Mesothelial cell of epicardium (in vitro differentiated cells): ENCODE measurements around the gene KCTD19. TPM values are rescaled to one million over a fixed set of nuclear protein-coding genes. Genes with fewer than 3 reads are reported as not detected.

Experiments used
- DNase-seq, 2 experiments: peaks; one replicate each; pipeline ENCODE4 v3.0.0; 2021; ENCODE audit warnings: low spot score in 2 of 2; ENCODE audit not compliant: unreplicated experiment in 2 of 2
- H3K27ac Mint-ChIP-seq: 2 replicates; pipeline ENCODE4 v1.8.0; 2021; ENCODE audit warnings: mixed read lengths
- H3K27me3 Mint-ChIP-seq: 2 replicates; pipeline ENCODE4 v1.8.0; 2021; ENCODE audit warnings: low read depth, mixed read lengths
- H3K36me3 Mint-ChIP-seq: 2 replicates; pipeline ENCODE4 v1.8.0; 2021; ENCODE audit warnings: mixed read lengths
- H3K4me1 Mint-ChIP-seq: 2 replicates; pipeline ENCODE4 v1.8.0; 2021; ENCODE audit warnings: mixed read lengths
- H3K4me3 Mint-ChIP-seq: 2 replicates; pipeline ENCODE4 v1.8.0; 2021; ENCODE audit warnings: mild to moderate bottlenecking, moderate library complexity, mixed read lengths
- H3K9me3 Mint-ChIP-seq: 2 replicates; pipeline ENCODE4 v1.8.0; 2021; ENCODE audit warnings: mixed read lengths
- CTCF ChIP-seq: fragments of 200-600 bp; sonication (generic); IDR thresholded peaks from one replicate; pipeline ENCODE4 v1.5.0; 2021; ENCODE audit warnings: antibody characterized with exemption; ENCODE audit not compliant: unreplicated experiment
- total RNA-seq: library from RNA; stranded (reverse); gene quantifications from 3 replicates; pipeline ENCODE4 v1.2.1, GENCODE V29; 2021

The KCTD19 gene
- total RNA-seq, 1 donor from 2014 or later, result 1.1 TPM

DNA sequence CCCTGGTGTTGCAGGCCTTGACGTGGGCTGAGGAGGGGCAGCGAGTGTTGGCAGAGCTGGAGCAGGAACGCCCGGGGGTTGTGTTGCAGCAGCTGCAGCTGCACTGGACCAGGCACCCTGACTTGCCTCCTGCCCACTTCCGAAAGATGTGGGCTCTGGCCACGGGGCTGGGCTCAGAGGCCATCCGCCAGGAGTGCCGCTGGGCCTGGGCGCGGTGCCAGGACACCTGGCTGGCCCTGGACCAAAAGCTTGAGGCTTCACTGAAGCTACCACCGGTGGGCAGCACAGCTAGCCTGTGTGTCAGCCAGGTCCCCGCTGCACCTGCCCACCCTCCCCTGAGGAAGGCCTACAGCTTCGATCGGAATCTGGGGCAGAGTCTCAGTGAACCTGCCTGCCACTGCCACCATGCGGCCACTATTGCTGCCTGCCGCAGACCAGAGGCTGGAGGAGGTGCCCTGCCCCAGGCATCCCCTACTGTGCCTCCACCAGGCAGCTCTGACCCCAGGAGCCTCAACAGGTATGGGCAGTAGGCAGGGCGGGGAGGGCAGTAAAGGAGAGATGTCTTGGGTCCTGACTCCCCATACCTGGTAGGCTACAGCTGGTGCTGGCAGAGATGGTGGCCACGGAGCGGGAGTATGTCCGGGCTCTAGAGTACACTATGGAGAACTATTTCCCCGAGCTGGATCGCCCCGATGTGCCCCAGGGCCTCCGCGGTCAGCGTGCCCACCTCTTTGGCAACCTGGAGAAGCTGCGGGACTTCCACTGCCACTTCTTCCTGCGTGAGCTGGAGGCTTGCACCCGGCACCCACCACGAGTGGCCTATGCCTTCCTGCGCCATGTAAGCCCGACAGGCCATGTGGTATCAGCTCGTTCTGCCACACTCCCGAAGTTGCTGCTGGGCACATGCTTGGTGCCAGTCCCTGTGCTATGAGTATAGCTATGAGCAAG, 41.6 kb downstream of the KCTD19 start:
- Mint-ChIP-seq H3K27ac (no peak overlapping the region), H3K27me3 (no peaks in the 10 kb centered on the region), H3K9me3 (no peaks in the 10 kb centered on the region), H3K4me1 (no peaks in the 10 kb centered on the region), H3K4me3 (no peak overlapping the region), H3K36me3 (peaks cover 3% of the 10 kb centered on the region)
- DNase-seq, result no peak
- TF ChIP-seq CTCF, result no peak

DNA sequence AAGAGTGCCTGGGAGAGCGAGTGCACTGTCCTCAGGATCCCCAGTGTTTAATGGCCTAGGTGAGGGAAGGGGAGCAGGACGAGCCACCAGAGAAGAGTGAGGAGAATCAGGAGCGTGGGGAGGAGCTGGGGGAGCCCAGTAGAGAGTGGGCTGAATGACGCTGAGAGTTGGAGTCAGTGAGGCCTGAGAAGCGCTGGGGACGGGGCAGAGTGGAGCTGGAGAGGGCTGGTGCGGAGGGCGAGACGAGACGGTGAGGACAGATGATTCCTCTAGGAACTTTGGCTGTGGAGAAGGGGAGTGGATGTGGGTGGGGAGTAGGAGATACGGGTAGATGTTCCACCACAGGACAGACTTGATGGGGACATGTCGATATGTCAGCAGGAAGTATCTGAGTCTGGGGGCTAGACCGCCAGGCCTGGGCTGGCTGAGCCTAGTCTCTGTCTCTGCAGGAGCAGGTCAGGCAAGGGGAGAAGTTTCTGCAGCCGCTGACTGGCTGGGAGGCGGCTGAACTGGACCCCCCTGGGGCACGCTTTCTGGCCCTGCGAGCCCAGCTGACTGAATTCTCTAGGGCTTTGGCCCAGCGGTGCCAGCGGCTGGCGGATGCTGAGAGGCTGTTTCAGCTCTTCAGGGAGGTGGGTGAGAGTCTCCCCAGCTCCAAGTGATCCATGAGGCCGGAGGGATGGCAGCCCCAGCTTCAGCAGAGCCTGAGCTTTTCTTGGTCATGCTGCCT, 42.5 kb downstream of the KCTD19 start:
- H3K9me3 Mint-ChIP-seq, result no peaks in the 10 kb centered on the region
- H3K27ac Mint-ChIP-seq, result no peak overlapping the region
- peaks cover 3% of the 10 kb centered on the region for H3K36me3 Mint-ChIP-seq
- no peaks in the 10 kb centered on the region for H3K27me3 Mint-ChIP-seq
- H3K4me1 Mint-ChIP-seq, result no peaks in the 10 kb centered on the region
- DNase-seq, result no peak
- H3K4me3 Mint-ChIP-seq, result no peak overlapping the region
- TF ChIP-seq CTCF, result no peak

DNA sequence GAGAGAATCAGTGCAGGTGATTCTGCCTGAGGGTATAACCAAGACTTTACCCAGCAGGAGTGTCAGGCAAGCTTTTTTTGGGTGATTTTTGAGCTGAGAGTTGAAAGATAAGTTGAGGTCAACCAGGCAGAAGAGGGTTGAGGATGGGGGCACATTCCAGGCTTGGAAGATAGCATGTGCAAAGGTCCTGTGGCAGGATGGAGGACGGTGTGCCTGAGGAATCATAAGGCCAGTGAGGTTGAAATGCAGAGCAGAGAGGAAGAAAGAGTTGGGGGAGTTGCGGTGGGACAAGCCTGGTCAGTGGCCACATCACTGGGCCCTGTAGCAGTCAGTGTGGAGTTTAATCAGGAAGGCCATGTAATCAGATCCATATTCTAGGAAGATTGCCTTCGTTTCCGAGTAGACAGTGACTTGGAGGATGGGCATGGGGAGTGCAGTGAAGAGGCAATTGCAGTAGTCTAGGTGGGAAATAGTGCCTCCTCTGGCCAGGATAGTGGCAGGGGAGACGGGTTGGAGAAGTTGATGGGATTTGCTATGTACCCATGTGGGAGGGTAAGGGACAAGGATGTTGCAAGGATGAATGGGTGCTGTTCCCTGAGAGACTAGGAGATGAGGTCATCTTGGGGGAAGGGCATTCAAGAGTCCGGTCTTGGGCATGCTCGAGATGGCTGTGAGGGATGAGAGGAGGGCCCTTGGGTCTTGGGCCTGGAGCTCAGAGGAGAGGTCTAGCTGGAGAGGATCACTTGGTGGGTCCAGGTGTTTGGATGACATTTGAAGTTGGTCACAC, 43.3 kb downstream of the KCTD19 start:
- no peaks in the 10 kb centered on the region for H3K9me3 Mint-ChIP-seq
- peaks cover 3% of the 10 kb centered on the region for H3K4me1 Mint-ChIP-seq
- H3K36me3 Mint-ChIP-seq, result peaks cover 3% of the 10 kb centered on the region
- no peak overlapping the region for H3K27ac Mint-ChIP-seq
- TF ChIP-seq CTCF, result no peak
- no peak overlapping the region for H3K4me3 Mint-ChIP-seq
- H3K27me3 Mint-ChIP-seq, result no peaks in the 10 kb centered on the region
- DNase-seq, result no peak

- no peaks in the 10 kb centered on the region for H3K27me3 Mint-ChIP-seq
Measured at GRCh38 chr16:67282447-67282805, 44.1 kb downstream of the KCTD19 start.

More at GRCh38 chr16:67282447-67282805, 44.1 kb downstream of the KCTD19 start:
- Mint-ChIP-seq H3K4me1 (peaks cover 5% of the 10 kb centered on the region), H3K9me3 (no peaks in the 10 kb centered on the region), H3K4me3 (no peak overlapping the region), H3K27ac (no peak overlapping the region), H3K36me3 (peaks cover 3% of the 10 kb centered on the region)
- no peak for DNase-seq
- no peak for TF ChIP-seq CTCF
